Mesendoderm (in vitro differentiated cells): Measurements from ENCODE around the gene RNF167.

Experiments used
- DNase-seq: peaks from one replicate; pipeline ENCODE4 v3.0.0; 2013
- H2AK5ac ChIP-seq: 2 replicates; pipeline ENCODE4 v1.6.1; 2013; ENCODE audit warnings: low read length, inconsistent platforms
- H2BK120ac ChIP-seq: 2 replicates; pipeline ENCODE4 v1.6.1; 2013; ENCODE audit warnings: low read depth, mild to moderate bottlenecking, low read length, moderate library complexity, mixed read lengths
- H2BK15ac ChIP-seq: replicated peaks from 2 replicates; pipeline ENCODE4 v1.6.1; 2013; ENCODE audit warnings: low read depth, mild to moderate bottlenecking, moderate library complexity
- H2BK5ac ChIP-seq: 2 replicates; pipeline ENCODE4 v1.6.1; 2013; ENCODE audit warnings: low read length, inconsistent platforms
- H3K18ac ChIP-seq: 2 replicates; pipeline ENCODE4 v1.6.1; 2013; ENCODE audit warnings: mild to moderate bottlenecking, low read length, mixed read lengths
- H3K23ac ChIP-seq: one replicate; pipeline ENCODE4 v1.6.1; 2013; ENCODE audit warnings: low read length
- H3K27ac ChIP-seq: 2 replicates; pipeline ENCODE4 v1.5.1; 2013; ENCODE audit warnings: low read depth, mild to moderate bottlenecking, inconsistent platforms, low read length, moderate library complexity
- H3K27me3 ChIP-seq: 2 replicates; pipeline ENCODE4 v1.6.1; 2013; ENCODE audit warnings: low read length, control low read depth, mild to moderate bottlenecking, inconsistent platforms; ENCODE audit not compliant: insufficient read depth, poor library complexity
- H3K36me3 ChIP-seq: 2 replicates; pipeline ENCODE4 v1.6.1; 2013; ENCODE audit warnings: low read length, inconsistent platforms; ENCODE audit not compliant: control insufficient read depth, insufficient read depth
- H3K4ac ChIP-seq: one replicate; pipeline ENCODE4 v1.6.1; 2013; ENCODE audit warnings: low read depth, mild to moderate bottlenecking, low read length, moderate library complexity
- H3K4me1 ChIP-seq: 2 replicates; pipeline ENCODE4 v1.6.1; 2013; ENCODE audit warnings: low read depth, low read length, inconsistent platforms; ENCODE audit not compliant: control insufficient read depth
- H3K4me2 ChIP-seq: 2 replicates; pipeline ENCODE4 v1.6.1; 2013; ENCODE audit warnings: low read length
- H3K4me3 ChIP-seq: 2 replicates; pipeline ENCODE4 v1.5.1; 2013; ENCODE audit warnings: mild to moderate bottlenecking, low read length
- H3K56ac ChIP-seq: one replicate; pipeline ENCODE4 v1.6.1; 2013; ENCODE audit warnings: low read length
- H3K79me1 ChIP-seq: 2 replicates; pipeline ENCODE4 v1.6.1; 2013; ENCODE audit warnings: low read length, inconsistent platforms
- H3K79me2 ChIP-seq: 2 replicates; pipeline ENCODE4 v1.6.1; 2013; ENCODE audit warnings: mild to moderate bottlenecking, low read length; ENCODE audit not compliant: control insufficient read depth, insufficient read depth
- H3K9ac ChIP-seq: 2 replicates; pipeline ENCODE4 v1.6.1; 2013; ENCODE audit warnings: low read length, inconsistent platforms
- H4K5ac ChIP-seq: one replicate; pipeline ENCODE4 v1.6.1; 2013; ENCODE audit warnings: low read length
- H4K8ac ChIP-seq: one replicate; pipeline ENCODE4 v1.6.1; 2013; ENCODE audit warnings: low read depth, mild to moderate bottlenecking, control low read depth, low read length, moderate library complexity
- WGBS: extraction: QIAGEN DNeasy Blood & Tissue Kit; methylation state at CpG from one replicate; pipeline ENCODE4 v1.1.7; 2013; ENCODE audit warnings: low lambda C conversion rate, missing lambda C conversion rate; ENCODE audit not compliant: insufficient coverage; ENCODE audit errors: extremely low coverage; 5-methylcytosine and 5-hydroxymethylcytosine counted together

The RNF167 gene

DNA sequence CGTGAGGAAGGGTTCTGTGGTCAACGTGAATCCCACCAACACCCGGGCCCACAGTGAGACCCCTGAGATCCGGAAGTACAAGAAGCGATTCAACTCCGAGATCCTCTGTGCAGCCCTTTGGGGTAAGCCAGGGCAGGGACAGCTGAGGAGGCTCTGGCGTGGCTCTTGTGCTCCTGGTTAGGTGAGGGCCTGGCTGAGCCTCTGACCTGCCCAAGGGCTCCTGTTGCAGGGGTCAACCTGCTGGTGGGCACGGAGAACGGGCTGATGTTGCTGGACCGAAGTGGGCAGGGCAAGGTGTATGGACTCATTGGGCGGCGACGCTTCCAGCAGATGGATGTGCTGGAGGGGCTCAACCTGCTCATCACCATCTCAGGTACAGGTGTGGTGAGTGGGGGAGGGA lies 44.9 kb upstream of the RNF167 start:
- H3K4me2 ChIP-seq: no peak overlapping the region
- H3K4me1 ChIP-seq: no peaks in the 10 kb centered on the region
- H3K79me2 ChIP-seq: no peaks in the 10 kb centered on the region
- no peak for DNase-seq
- no peak overlapping the region for H2BK120ac ChIP-seq
- H3K56ac ChIP-seq: no peak overlapping the region
- no peak overlapping the region for H4K5ac ChIP-seq
- H3K4me3 ChIP-seq: no peak overlapping the region
- no peak overlapping the region for H2BK5ac ChIP-seq
- H3K18ac ChIP-seq: no peak overlapping the region
- WGBS: no CpG with 5 or more reads among the region's 13 CpGs
- H3K27ac ChIP-seq: no peak overlapping the region
- no peak overlapping the region for H3K23ac ChIP-seq
- peaks cover 8% of the 10 kb centered on the region for H3K36me3 ChIP-seq
- H3K27me3 ChIP-seq: no peaks in the 10 kb centered on the region
- H3K79me1 ChIP-seq: no peaks in the 10 kb centered on the region
- no peak overlapping the region for H2AK5ac ChIP-seq
- H3K9ac ChIP-seq: no peak overlapping the region
- no peak overlapping the region for H3K4ac ChIP-seq
- no peak overlapping the region for H4K8ac ChIP-seq
- no peak overlapping the region for H2BK15ac ChIP-seq

DNA sequence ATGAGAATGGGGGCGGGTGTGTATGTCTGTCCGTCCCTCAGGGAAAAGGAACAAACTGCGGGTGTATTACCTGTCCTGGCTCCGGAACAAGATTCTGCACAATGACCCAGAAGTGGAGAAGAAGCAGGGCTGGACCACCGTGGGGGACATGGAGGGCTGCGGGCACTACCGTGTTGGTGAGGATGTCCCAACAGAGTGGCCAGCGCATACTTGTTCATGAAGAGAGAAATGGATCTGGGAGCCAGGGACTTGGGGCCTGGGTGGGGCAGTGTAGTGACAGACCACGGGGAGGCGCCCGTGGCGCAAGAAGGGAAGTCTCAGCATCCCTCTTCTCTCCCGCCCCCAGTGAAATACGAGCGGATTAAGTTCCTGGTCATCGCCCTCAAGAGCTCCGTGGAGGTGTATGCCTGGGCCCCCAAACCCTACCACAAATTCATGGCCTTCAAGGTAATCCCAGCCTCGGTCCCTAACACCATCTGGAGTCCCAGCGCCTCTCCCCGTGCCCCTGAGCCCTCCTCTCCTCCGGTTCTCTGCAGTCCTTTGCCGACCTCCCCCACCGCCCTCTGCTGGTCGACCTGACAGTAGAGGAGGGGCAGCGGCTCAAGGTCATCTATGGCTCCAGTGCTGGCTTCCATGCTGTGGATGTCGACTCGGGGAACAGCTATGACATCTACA lies 44.3 kb upstream of the RNF167 start:
- peak; percentile 69 for DNase-seq
- H3K27ac ChIP-seq: no peak overlapping the region
- H4K8ac ChIP-seq: no peak overlapping the region

DNA sequence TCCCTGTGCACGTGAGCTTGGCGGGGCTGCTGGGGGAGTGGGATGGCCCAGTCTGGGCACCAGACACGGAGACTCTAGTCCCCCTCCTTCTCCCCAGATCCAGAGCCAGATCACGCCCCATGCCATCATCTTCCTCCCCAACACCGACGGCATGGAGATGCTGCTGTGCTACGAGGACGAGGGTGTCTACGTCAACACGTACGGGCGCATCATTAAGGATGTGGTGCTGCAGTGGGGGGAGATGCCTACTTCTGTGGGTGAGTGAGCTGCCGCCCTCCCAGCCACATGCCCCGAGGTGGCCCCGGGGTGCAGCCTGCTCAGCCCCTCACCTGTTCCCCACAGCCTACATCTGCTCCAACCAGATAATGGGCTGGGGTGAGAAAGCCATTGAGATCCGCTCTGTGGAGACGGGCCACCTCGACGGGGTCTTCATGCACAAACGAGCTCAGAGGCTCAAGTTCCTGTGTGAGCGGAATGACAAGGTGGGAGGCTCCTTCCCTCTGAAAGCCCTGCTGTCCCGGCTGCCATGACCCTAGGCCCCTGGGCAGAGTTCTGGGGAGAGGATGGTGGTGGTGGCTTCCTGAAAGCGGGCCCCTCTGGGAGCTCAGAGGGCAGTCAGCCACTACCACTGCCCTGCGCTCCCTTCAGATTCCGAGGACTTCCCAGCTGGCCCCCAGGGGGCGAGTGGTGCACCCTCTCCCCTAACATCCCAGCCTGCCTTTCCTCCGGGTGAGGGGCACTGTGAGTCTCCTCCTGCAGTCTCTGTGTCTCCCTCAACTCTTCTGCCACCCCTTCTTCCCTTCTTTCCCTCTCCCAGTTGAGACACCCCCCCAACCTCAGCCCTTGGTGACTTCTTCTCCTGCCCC lies 43.5 kb upstream of the RNF167 start:
- no peaks in the 10 kb centered on the region for H3K4me1 ChIP-seq
- H3K4ac ChIP-seq: no peak overlapping the region
- no peak overlapping the region for H3K9ac ChIP-seq
- no peaks in the 10 kb centered on the region for H3K79me2 ChIP-seq
- DNase-seq: no peak
- H3K18ac ChIP-seq: no peak overlapping the region
- H4K8ac ChIP-seq: no peak overlapping the region
- no peaks in the 10 kb centered on the region for H3K79me1 ChIP-seq
- H2BK15ac ChIP-seq: no peak overlapping the region
- H4K5ac ChIP-seq: no peak overlapping the region
- H3K27me3 ChIP-seq: no peaks in the 10 kb centered on the region
- peaks cover 4% of the 10 kb centered on the region for H3K36me3 ChIP-seq
- H3K56ac ChIP-seq: no peak overlapping the region
- H3K4me3 ChIP-seq: no peak overlapping the region
- H3K4me2 ChIP-seq: no peak overlapping the region
- no peak overlapping the region for H3K27ac ChIP-seq
- H2BK5ac ChIP-seq: no peak overlapping the region
- no peak overlapping the region for H2AK5ac ChIP-seq
- no CpG with 5 or more reads among the region's 27 CpGs for WGBS
- no peak overlapping the region for H3K23ac ChIP-seq
- no peak overlapping the region for H2BK120ac ChIP-seq

More for the DNA sequence above, 44.3 kb upstream of the RNF167 start:
- H3K79me2 ChIP-seq: no peaks in the 10 kb centered on the region
- H3K4me1 ChIP-seq: no peaks in the 10 kb centered on the region
- H3K79me1 ChIP-seq: no peaks in the 10 kb centered on the region
- H2BK120ac ChIP-seq: no peak overlapping the region
- H3K4me3 ChIP-seq: no peak overlapping the region
- H2AK5ac ChIP-seq: no peak overlapping the region
- H3K18ac ChIP-seq: no peak overlapping the region
- WGBS: no CpG with 5 or more reads among the region's 27 CpGs
- H2BK15ac ChIP-seq: no peak overlapping the region
- H3K23ac ChIP-seq: no peak overlapping the region
- no peak overlapping the region for H3K4me2 ChIP-seq
- no peak overlapping the region for H3K4ac ChIP-seq
- H3K36me3 ChIP-seq: peaks cover 4% of the 10 kb centered on the region
- H3K27me3 ChIP-seq: no peaks in the 10 kb centered on the region
- no peak overlapping the region for H2BK5ac ChIP-seq
- H4K5ac ChIP-seq: no peak overlapping the region
- H3K9ac ChIP-seq: no peak overlapping the region
- no peak overlapping the region for H3K56ac ChIP-seq

DNA sequence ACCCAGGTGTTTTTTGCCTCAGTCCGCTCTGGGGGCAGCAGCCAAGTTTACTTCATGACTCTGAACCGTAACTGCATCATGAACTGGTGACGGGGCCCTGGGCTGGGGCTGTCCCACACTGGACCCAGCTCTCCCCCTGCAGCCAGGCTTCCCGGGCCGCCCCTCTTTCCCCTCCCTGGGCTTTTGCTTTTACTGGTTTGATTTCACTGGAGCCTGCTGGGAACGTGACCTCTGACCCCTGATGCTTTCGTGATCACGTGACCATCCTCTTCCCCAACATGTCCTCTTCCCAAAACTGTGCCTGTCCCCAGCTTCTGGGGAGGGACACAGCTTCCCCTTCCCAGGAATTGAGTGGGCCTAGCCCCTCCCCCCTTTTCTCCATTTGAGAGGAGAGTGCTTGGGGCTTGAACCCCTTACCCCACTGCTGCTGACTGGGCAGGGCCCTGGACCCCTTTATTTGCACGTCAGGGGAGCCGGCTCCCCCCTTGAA lies 42.8 kb upstream of the RNF167 start:
- no peaks in the 10 kb centered on the region for H3K79me1 ChIP-seq
- WGBS: no CpG with 5 or more reads among the region's 10 CpGs
- no peak overlapping the region for H3K4ac ChIP-seq
- H2AK5ac ChIP-seq: no peak overlapping the region
- peaks cover 4% of the 10 kb centered on the region for H3K36me3 ChIP-seq
- H3K9ac ChIP-seq: no peak overlapping the region
- H2BK5ac ChIP-seq: no peak overlapping the region
- H3K23ac ChIP-seq: no peak overlapping the region
- no peaks in the 10 kb centered on the region for H3K4me1 ChIP-seq
- DNase-seq: no peak
- no peaks in the 10 kb centered on the region for H3K27me3 ChIP-seq
- H3K79me2 ChIP-seq: no peaks in the 10 kb centered on the region
- no peak overlapping the region for H2BK15ac ChIP-seq
- no peak overlapping the region for H3K4me2 ChIP-seq
- H3K27ac ChIP-seq: no peak overlapping the region
- no peak overlapping the region for H3K56ac ChIP-seq
- no peak overlapping the region for H3K4me3 ChIP-seq
- no peak overlapping the region for H2BK120ac ChIP-seq
- H4K5ac ChIP-seq: no peak overlapping the region
- H3K18ac ChIP-seq: no peak overlapping the region
- H4K8ac ChIP-seq: no peak overlapping the region

DNA sequence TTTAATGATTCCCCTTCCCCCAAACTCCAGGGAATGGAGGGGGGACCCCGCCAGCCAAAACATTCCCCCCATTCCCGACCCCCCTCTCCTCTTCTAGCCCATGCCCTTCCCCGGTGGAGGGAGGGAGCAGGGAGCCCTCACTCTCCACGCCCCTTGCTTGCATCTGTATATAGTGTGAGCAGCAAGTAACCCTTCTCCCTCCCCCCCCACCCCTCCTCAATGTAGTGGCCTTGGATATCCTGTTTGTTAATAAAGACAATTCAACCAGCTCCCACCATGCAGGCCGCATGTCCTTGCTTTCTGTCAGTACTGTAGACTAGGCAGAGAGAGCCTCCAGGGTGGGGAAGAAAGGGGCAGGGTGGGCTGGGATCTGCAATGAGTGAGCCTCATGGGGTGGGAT lies 42.3 kb upstream of the RNF167 start:
- no peaks in the 10 kb centered on the region for H3K79me1 ChIP-seq
- peaks cover 2% of the 10 kb centered on the region for H3K36me3 ChIP-seq
- H3K27ac ChIP-seq: no peak overlapping the region
- no peaks in the 10 kb centered on the region for H3K4me1 ChIP-seq
- no peak overlapping the region for H3K18ac ChIP-seq
- H3K27me3 ChIP-seq: no peaks in the 10 kb centered on the region
- no peak overlapping the region for H2BK15ac ChIP-seq
- H3K56ac ChIP-seq: no peak overlapping the region
- no peak overlapping the region for H3K23ac ChIP-seq
- no peak overlapping the region for H2BK120ac ChIP-seq
- no peak overlapping the region for H3K4me3 ChIP-seq
- H4K5ac ChIP-seq: no peak overlapping the region
- no peak for DNase-seq
- WGBS: no CpG with 5 or more reads among the region's 5 CpGs
- no peak overlapping the region for H2BK5ac ChIP-seq
- no peak overlapping the region for H2AK5ac ChIP-seq
- H4K8ac ChIP-seq: no peak overlapping the region
- H3K9ac ChIP-seq: no peak overlapping the region
- H3K79me2 ChIP-seq: no peaks in the 10 kb centered on the region
- no peak overlapping the region for H3K4ac ChIP-seq
- H3K4me2 ChIP-seq: no peak overlapping the region
